ENCODE measurements around the gene PRND.
"Not testable (repeated sequence)": the region's sequence is repeated elsewhere in the genome, so short reads cannot be mapped to it uniquely, and the experiment has no call there.

Gene PRND

GRCh38 chr20:4709261-4710105 is 12.2 kb upstream of the PRND start:
- DNase-seq = no peak

GRCh38 chr20:4710106-4710475 is 11.6 kb upstream of the PRND start:
- DNase-seq = no peak

- no peak for DNase-seq
Measured at GRCh38 chr20:4711511-4711910, 10.2 kb upstream of the PRND start.

- no peak for DNase-seq
Measured at GRCh38 chr20:4713401-4713800, 8.3 kb upstream of the PRND start.

GRCh38 chr20:4714818-4715217 is 6.9 kb upstream of the PRND start:
- DNase-seq = no peak

GRCh38 chr20:4717816-4718570 is 3.7 kb upstream of the PRND start:
- DNase-seq = peak; percentile 42

GRCh38 chr20:4719190-4719589 is 2.5 kb upstream of the PRND start:
- DNase-seq = no peak

- DNase-seq = peak; percentile 69
Measured at GRCh38 chr20:4720041-4720976, 1.4 kb upstream of the PRND start.

GRCh38 chr20:4720977-4721349 is 746 bp upstream of the PRND start:
- DNase-seq = no peak

- no peak for DNase-seq
Measured at GRCh38 chr20:4722571-4722970, 862 bp downstream of the PRND start.

GRCh38 chr20:4722993-4723392 is 1.3 kb downstream of the PRND start:
- no peak for DNase-seq

GRCh38 chr20:4723553-4723952 is 1.8 kb downstream of the PRND start:
- not testable (repeated sequence) for DNase-seq

GRCh38 chr20:4724459-4725262 is 3.0 kb downstream of the PRND start:
- no peak for DNase-seq

- DNase-seq = no peak
Measured at GRCh38 chr20:4725263-4725550, 3.5 kb downstream of the PRND start.

- peak; percentile 21 for DNase-seq
Measured at GRCh38 chr20:4726710-4727397, 5.1 kb downstream of the PRND start.

GRCh38 chr20:4728120-4728760 is 6.5 kb downstream of the PRND start:
- no peak for DNase-seq

- no peak for DNase-seq
Measured at GRCh38 chr20:4729265-4729664, 7.6 kb downstream of the PRND start.

- peak; percentile 77 for DNase-seq
Measured at GRCh38 chr20:4730780-4731179, 9.1 kb downstream of the PRND start.

- no peak for DNase-seq
Measured at GRCh38 chr20:4736875-4737274, 15.2 kb downstream of the PRND start.

GRCh38 chr20:4737857-4738627 is 16.3 kb downstream of the PRND start:
- no peak for DNase-seq

All from NCI-H69 (cell line).